Neural progenitor cell (in vitro differentiated cells): ENCODE results near the gene FGFR4.

Experiments used
- EZH2 ChIP-seq: fragments of 200-600 bp; sonication (generic); IDR thresholded peaks from 2 replicates; pipeline ENCODE4 v1.6.1; 2017; ENCODE audit warnings: antibody characterized with exemption, mild to moderate bottlenecking, moderate library complexity
- EZH2phosphoT487 ChIP-seq: fragments of 200-600 bp; sonication (generic); IDR thresholded peaks from 2 replicates; pipeline ENCODE4 v1.6.1; 2017; ENCODE audit warnings: antibody characterized with exemption
- TF ChIP-seq, protein P1 (sequence below): fragments of 200-600 bp; sonication (generic); IDR thresholded peaks from 2 replicates; pipeline ENCODE4 v1.5.1; 2017; ENCODE audit warnings: antibody characterized with exemption, mild to moderate bottlenecking

GRCh38 chr5:177103523-177104253 lies 17.0 kb downstream of the FGFR4 start:
- no peak for TF ChIP-seq EZH2
- TF ChIP-seq, protein P1, sequence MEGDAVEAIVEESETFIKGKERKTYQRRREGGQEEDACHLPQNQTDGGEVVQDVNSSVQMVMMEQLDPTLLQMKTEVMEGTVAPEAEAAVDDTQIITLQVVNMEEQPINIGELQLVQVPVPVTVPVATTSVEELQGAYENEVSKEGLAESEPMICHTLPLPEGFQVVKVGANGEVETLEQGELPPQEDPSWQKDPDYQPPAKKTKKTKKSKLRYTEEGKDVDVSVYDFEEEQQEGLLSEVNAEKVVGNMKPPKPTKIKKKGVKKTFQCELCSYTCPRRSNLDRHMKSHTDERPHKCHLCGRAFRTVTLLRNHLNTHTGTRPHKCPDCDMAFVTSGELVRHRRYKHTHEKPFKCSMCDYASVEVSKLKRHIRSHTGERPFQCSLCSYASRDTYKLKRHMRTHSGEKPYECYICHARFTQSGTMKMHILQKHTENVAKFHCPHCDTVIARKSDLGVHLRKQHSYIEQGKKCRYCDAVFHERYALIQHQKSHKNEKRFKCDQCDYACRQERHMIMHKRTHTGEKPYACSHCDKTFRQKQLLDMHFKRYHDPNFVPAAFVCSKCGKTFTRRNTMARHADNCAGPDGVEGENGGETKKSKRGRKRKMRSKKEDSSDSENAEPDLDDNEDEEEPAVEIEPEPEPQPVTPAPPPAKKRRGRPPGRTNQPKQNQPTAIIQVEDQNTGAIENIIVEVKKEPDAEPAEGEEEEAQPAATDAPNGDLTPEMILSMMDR, result no peak
- TF ChIP-seq EZH2phosphoT487, result no peak
